NCI-H748 treated with DMSO at 0.1 percent for 48 hours (cell line): ENCODE results near the gene CCR7.

Source experiments
- DNase-seq: peaks from one replicate; lab custom pipeline; 2025; lab: John Stamatoyannopoulos, UW

CCR7 gene

DNA sequence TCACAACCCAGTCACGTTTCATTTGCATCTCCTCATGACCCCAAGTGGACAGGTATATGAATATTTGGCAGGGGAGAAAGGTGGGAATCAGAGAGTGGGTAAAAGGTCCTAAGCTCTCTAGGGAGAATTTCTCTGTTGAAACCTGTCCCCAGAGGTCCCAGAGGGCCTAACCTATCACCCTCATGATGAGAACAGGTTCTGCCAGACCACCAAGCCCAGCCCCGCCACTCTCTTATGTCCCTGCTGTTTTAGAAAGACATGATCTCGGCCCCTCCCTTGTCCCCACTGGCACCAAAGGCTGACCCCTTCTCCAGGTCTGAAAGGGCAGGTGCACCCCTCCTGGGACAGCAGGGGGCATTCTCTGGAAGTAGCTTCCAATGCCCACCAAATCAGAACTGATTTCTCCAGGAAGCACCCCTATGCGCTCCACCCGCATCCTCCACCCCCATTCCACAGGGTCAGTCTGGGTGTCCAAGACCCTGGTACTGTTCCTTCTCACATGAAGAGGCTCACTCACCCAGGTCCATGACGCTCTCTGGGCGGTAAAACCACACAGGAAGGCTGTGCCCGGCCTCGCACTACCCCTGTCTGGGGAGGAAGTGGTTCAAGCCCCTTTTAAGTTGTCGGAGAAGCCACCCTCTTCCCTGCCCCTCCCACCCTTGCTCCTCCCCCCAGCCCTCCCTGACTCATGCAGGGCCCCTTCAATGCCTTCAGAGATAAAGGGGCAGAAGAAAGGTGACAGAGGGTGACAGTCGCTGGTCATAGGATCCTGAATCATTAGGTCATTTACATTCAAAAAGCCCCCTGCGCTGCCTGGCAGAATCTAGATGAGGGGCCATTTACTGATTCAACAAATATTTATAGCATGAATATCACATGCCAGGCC, at the start of gene CCR7:
Gene CCR7 (minus strand): TSS at position 590 of the 886 bp plus-strand sequence. CDS start 63 bp downstream, at position 527.
- DNase-seq = no peak

GRCh38 chr17:40614431-40615067, 49.3 kb upstream of the CCR7 start:
- no peak for DNase-seq

- no peak for DNase-seq
Observed at GRCh38 chr17:40613467-40614154, 48.3 kb upstream of the CCR7 start.

GRCh38 chr17:40612599-40613244, 47.5 kb upstream of the CCR7 start:
- DNase-seq = no peak

DNA sequence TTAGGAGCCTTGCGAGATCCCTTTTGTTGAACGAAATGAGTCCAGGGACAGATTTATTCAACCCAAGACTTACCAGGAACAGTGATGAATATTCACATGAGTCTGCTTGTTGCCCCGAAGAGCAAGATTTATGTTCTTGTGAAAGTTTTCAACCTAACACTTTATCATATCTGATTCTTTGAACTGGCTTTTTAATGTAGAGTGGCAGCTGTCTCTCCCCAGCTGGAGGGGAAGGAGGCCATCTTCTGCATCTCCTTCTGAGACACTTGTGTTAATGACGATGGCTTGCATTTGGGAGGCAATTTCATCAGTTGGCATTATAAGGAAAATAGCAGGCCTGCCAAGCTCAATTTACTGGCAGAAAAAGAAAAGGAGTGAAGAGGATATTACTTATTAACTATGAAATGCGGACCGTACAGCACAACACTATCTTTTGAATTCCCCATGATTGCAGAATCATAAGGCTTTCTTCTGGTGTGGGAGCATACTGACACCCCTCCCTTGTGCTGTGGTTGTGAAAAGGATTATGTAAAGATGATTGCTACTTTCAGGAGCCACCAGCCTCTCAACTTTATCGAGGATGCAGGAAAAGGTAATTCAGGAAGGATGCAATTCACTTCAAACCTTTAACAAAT, 46.7 kb upstream of the CCR7 start:
- no peak for DNase-seq

GRCh38 chr17:40610359-40610758, 45.1 kb upstream of the CCR7 start:
- DNase-seq = no peak

GRCh38 chr17:40608061-40608581, 42.8 kb upstream of the CCR7 start:
- no peak for DNase-seq

DNA sequence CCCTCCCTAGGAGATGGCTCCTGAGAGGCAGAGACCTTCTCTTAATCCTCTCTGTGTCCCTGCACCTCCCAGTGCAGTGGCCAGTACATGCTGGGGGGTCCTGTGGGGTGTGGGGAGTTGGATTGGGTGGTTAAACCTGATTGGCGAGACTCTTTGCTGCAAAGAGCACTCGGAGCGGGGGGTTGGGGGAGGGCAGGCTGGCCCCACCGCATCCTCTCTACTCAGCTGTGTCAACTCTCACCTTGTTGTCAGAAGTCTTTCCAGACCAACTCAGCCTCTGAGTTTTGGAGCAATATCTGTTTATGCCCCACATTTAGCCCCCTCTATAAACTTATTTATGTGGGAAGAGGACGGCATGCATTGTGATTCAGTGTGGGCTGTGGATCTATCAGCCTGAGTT, 42.4 kb upstream of the CCR7 start:
- DNase-seq = no peak

DNA sequence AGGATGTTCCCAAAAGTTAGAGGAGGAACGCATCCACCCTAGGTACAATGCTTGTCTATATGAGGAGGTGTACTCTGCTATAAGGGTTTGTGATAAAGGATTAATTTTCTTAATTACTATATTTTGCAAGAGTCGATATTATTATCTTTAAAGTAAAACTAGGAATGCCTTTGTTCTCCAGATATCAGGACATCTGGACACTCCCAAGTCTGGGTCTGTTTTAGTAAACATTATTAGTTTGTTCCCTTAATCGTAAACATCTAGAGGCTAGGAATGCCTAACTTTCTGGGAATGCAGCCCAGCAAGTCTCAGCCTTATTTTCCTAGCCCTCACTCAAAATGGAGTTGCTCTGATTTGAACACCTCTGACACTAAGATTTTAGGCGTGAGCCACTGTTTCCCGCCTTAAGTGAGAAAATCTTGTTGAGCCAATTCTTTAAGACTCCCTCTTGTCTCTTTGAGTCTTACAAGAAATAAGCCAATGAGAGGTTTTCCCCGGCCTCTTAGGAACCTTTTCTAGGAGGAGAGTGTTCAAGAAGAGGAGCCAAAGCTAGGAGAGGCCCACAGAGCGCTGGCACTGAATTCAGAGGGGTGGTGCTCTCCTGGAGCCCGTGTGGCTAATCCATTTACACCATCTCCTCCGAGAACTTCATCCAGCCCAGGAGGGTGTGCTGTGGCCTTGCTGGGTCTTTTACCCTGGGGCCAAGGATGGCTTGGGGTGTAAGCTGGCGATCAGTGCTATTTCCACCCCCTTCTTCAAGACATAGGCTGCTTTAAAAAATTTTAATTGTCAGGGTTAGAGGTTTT, 41.5 kb upstream of the CCR7 start:
- no peak for DNase-seq

GRCh38 chr17:40605306-40605705, 40.0 kb upstream of the CCR7 start:
- DNase-seq = no peak

DNA sequence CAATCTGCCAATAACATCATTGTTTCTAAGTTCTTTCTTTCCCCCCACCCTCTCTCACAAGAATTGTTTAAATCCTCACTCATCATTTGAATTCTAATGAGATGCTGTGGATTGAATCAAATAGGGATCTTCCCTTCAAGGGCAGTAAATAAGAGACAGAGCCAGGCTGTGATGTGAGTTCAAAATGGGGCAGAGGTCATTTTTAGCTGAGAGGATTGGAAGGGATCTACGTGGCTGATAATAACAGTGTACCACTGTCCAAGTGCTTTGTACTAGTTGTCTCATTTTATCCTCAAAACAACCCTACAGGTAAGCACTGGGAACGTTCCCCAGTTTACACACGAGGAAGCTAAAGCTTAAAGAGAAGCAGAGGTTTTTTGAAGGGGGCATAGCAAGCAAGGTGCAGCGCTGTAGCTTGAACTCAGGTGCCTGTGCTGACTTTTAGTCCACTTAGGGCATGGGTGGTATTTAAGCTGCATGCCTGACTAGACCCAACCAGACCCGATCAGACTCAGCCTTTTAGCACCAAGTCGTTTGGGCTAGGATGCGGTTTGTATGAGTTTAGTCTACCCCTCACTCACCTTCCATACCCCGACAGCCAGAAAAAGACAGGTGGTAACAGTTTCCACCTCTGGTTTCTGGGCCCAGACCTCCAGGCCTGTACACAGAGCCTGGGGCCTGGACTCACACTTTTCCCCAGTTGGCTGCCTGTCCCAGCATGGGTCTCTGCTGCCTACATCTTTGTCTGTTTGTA, 39.2 kb upstream of the CCR7 start:
- no peak for DNase-seq

- DNase-seq = no peak
Observed at GRCh38 chr17:40602445-40603443, 37.5 kb upstream of the CCR7 start.

DNA sequence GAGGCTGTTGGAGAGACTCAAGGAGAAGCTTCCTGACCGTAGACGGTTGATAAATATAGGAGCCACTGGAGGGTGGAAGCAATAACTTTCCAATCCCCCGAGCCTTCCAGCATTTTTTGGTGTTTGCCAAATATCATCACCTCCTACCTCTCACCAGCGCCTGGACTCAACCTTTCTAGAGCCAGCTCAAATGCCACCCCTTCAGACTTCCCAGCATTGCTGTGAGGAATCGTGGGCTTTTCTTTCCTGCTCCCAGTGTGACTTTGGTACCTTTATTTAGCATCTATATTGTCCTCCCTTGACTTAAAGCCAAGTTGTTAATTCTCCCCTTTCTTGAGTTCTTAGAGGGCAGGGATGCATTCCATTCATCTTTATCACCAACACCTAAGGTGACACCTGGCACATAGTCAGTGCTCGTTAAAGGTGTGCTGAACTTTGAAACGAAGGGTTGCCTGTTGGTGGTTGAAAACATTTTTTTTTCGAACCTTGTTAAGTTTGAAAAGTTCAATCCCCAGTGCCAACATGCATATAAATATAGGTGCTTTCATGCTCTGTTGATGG, 35.3 kb upstream of the CCR7 start:
- DNase-seq = no peak

- no peak for DNase-seq
Observed at GRCh38 chr17:40599468-40599763, 34.1 kb upstream of the CCR7 start.

- no peak for DNase-seq
Observed at GRCh38 chr17:40598619-40599467, 33.6 kb upstream of the CCR7 start.

GRCh38 chr17:40598301-40598618, 33.0 kb upstream of the CCR7 start:
- no peak for DNase-seq

- DNase-seq = no peak
Observed at GRCh38 chr17:40597556-40598300, 32.5 kb upstream of the CCR7 start.
